HepG2 (cell line): ENCODE data around the gene TMEM185B. TPM values are rescaled to one million over a fixed set of nuclear protein-coding genes. Genes with fewer than 3 reads are reported as not detected.

ENCODE experiments used
- ATAC-seq: fragments of 200-7000 bp; cut with Tn5 transposase; 3 replicates; pipeline ENCODE4 v1.9.1; 2020; ENCODE audit warnings: mild to moderate bottlenecking, moderate library complexity
- BruUV-seq: library from RNA; stranded (reverse); fragments of 400-500 nt; replicated peaks from 2 replicates; lab custom pipeline; 2021; lab: Mats Ljungman, UMichigan
- CTCF ChIA-PET: fragments of 300-600 bp; formaldehyde crosslinking; extraction: SDS; loops from one replicate; lab custom pipeline; 2021; ENCODE audit warnings: low total read pairs, inconsistent platforms, low intra/inter-chr PET ratio; lab: Yijun Ruan, JAX
- POLR2A ChIA-PET: fragments of 350-600 bp; sonication (Branson Sonifier 250); formaldehyde crosslinking; loops from one replicate; lab custom pipeline; 2020; ENCODE audit warnings: antibody characterized with exemption, inconsistent platforms; lab: Yijun Ruan, JAX
- DNase-seq: peaks from one replicate; pipeline ENCODE4 v3.0.0-alpha.2; 2015; ENCODE audit warnings: low spot score
- FAIRE-seq: peaks from 3 replicates; lab custom pipeline; 2011; peaks lifted over from hg19 to GRCh38; lab: Jason Lieb, UNC
- H2AFZ ChIP-seq: one replicate; pipeline ENCODE4 v1.6.1; 2011; ENCODE audit warnings: low read length, inconsistent platforms
- H3K27ac ChIP-seq: fragments of 300-600 bp; 3 replicates; pipeline ENCODE4 v1.8.0; 2011; ENCODE audit warnings: mixed run types, mild to moderate bottlenecking, mixed read lengths, low read length, inconsistent platforms; ENCODE audit not compliant: insufficient read depth; ENCODE audit errors: extremely low read length
- H3K27me3 ChIP-seq, 2 experiments: fragments of 200-600 bp in 1 of 2; 2 replicates in 1 of 2; 3 replicates in 1 of 2; pipeline versions ENCODE4 v1.6.0 to v1.8.0; 2011; ENCODE audit warnings: low read length in 2 of 2, mild to moderate bottlenecking in 2 of 2, moderate library complexity in 2 of 2, inconsistent platforms in 1 of 2; ENCODE audit not compliant: insufficient read depth in 2 of 2, control insufficient read depth in 1 of 2
- H3K36me3 ChIP-seq, 2 experiments: fragments of 200-600 bp in 1 of 2; replicated peaks in 1 of 2; 2 replicates in 1 of 2; 3 replicates in 1 of 2; pipeline versions ENCODE4 v1.5.1 to v1.8.0; 2011; ENCODE audit warnings: low read length in 2 of 2, inconsistent platforms in 1 of 2; ENCODE audit not compliant: insufficient read depth in 2 of 2, control insufficient read depth in 1 of 2
- H3K4me1 ChIP-seq: 2 replicates; pipeline ENCODE4 v1.5.1; 2012; ENCODE audit warnings: low read length, inconsistent platforms; ENCODE audit not compliant: insufficient read depth
- H3K4me2 ChIP-seq: 2 replicates; pipeline ENCODE4 v1.6.0; 2011; ENCODE audit warnings: low read depth, low read length, inconsistent platforms
- H3K4me3 ChIP-seq, 3 experiments: fragments of 200-600 bp in 1 of 3; sonication (generic), shearing (Covaris generic) in 1 of 3; replicated peaks in 1 of 3; 2 replicates each; pipeline ENCODE4 v1.5.1; 2011 to 2016; ENCODE audit warnings: low read length in 3 of 3, inconsistent platforms in 2 of 3, low read depth in 2 of 3, mild to moderate bottlenecking in 2 of 3, control low read depth in 1 of 3, mixed read lengths in 1 of 3; ENCODE audit not compliant: insufficient read depth in 1 of 3
- H3K79me2 ChIP-seq: one replicate; pipeline ENCODE4 v1.6.1; 2011; ENCODE audit warnings: low read length, inconsistent platforms; ENCODE audit not compliant: insufficient read depth
- H3K9ac ChIP-seq: 2 replicates; pipeline ENCODE4 v1.6.0; 2011; ENCODE audit warnings: mild to moderate bottlenecking, low read depth, low read length, inconsistent platforms; ENCODE audit not compliant: insufficient read depth
- H3K9me3 ChIP-seq: 2 replicates; pipeline ENCODE4 v1.5.1; 2012; ENCODE audit warnings: mild to moderate bottlenecking, low read length
- H4K20me1 ChIP-seq: 2 replicates; pipeline ENCODE4 v1.6.0; 2011; ENCODE audit warnings: inconsistent platforms, mild to moderate bottlenecking, low read length, moderate library complexity; ENCODE audit not compliant: insufficient read depth
- HOXA9 ChIP-seq: sonication (generic); formaldehyde crosslinking; IDR thresholded peaks from 2 replicates; pipeline ENCODE4 v1.8.1; 2022; ENCODE audit warnings: missing genetic modification reagents, mild to moderate bottlenecking, moderate library complexity, borderline replicate concordance
- ZBTB38 ChIP-seq: sonication (generic); formaldehyde crosslinking; IDR thresholded peaks from 2 replicates; pipeline ENCODE4 v1.5.1; 2020; ENCODE audit warnings: mild to moderate bottlenecking, missing genetic modification reagents
- ZNF160 ChIP-seq: sonication (generic); formaldehyde crosslinking; IDR thresholded peaks from 2 replicates; pipeline ENCODE4 v1.8.0; 2022; ENCODE audit warnings: mild to moderate bottlenecking, inconsistent platforms, missing genetic modification reagents
- ZNF264 ChIP-seq: sonication (generic); formaldehyde crosslinking; IDR thresholded peaks from 2 replicates; pipeline ENCODE4 v1.4.0; 2020; ENCODE audit warnings: missing genetic modification reagents
- ZNF747 ChIP-seq: sonication (generic); formaldehyde crosslinking; IDR thresholded peaks from 2 replicates; pipeline ENCODE4 v1.8.1; 2023; ENCODE audit warnings: missing genetic modification reagents, mild to moderate bottlenecking, borderline replicate concordance
- ZNF770 ChIP-seq: sonication (generic); formaldehyde crosslinking; IDR thresholded peaks from 2 replicates; pipeline ENCODE4 v1.5.0; 2020; ENCODE audit warnings: mild to moderate bottlenecking, missing genetic modification reagents
- WGBS: methylation state at CpG from one replicate; pipeline ENCODE4 v1.1.6; 2017; ENCODE audit warnings: low lambda C conversion rate; 5-methylcytosine and 5-hydroxymethylcytosine counted together
- in situ Hi-C: cut with HindIII; loops from 2 replicates; pipeline ENCODE4 v1.10.0; 2017; ENCODE audit warnings: low pct_unique_long_range_greater_than_20kb; ENCODE audit not compliant: extremely low pct_ligation_motif_present
- intact Hi-C: fragments of 100-400 bp; cut with micrococcal nuclease; formaldehyde crosslinking; loops from one replicate; pipeline ENCODE4 v1.10.0; 2022; ENCODE audit not compliant: unreplicated experiment
- polyA plus RNA-seq, 8 experiments: library from polyadenylated mRNA; depleted of rRNA in 3 of 8; stranded (reverse) in 7 of 8; unstranded in 1 of 8; fragments of >200 nt; fragmentation: Illumina TruSeq in 4 of 8; extraction: Trizol in 4 of 8; gene quantifications; 2 replicates each; pipeline versions ENCODE4 v1.2.1 to v1.2.3, GENCODE V29; 2011 to 2016; ENCODE audit warnings: low read depth in 4 of 8, missing spikeins in 1 of 8, mixed read lengths in 1 of 8; ENCODE audit not compliant: insufficient read depth in 1 of 8
- total RNA-seq, 5 experiments: library from RNA; depleted of rRNA; stranded (reverse); fragments of >200 nt; fragmentation: Illumina TruSeq; extraction: Trizol; gene quantifications; 2 replicates each; pipeline ENCODE4 v1.2.3, GENCODE V29; 2016; ENCODE audit warnings: low read depth in 1 of 5

The TMEM185B gene
- total and polyA plus RNA-seq, 2 of the 13 experiments (the other 11 are each of a cell fraction or from before 2014, with no cell fraction given): 5.6 to 7.0 TPM

- Histone ChIP-seq H3K9ac (no peak overlapping the region), H3K4me1 (peaks cover 14% of the 10 kb centered on the region), H3K4me2 (no peak overlapping the region), H3K79me2 (peaks cover 24% of the 10 kb centered on the region), H3K27ac (no peak overlapping the region), H3K9me3 (peaks cover 5% of the 10 kb centered on the region; the same call in 1 of the 2 replicates), H4K20me1 (no peaks in the 10 kb centered on the region), H3K4me3 (no peak overlapping the region), H2AFZ (no peak overlapping the region), H3K27me3 (no peaks in the 10 kb centered on the region), H3K36me3 (no peaks in the 10 kb centered on the region)
- CTCF ChIA-PET: no interaction called here
- WGBS: 89% methylated on average over 10 of the region's 10 CpGs
- intact Hi-C loops: no loop called here
- TF ChIP-seq ZNF160 (CRISPR knock-in tag) (no peak), ZBTB38 (CRISPR knock-in tag) (no peak), HOXA9 (CRISPR knock-in tag) (no peak), ZNF770 (CRISPR knock-in tag) (0 out of 2 replicates have a peak, but pooled peaks have one; percentile 32), ZNF264 (CRISPR knock-in tag) (no peak), ZNF747 (CRISPR knock-in tag) (no peak)
- in situ Hi-C loops: no loop called here
- FAIRE-seq (no peak), ATAC-seq (no peak), DNase-seq (no peak)
- no TSS peak for BruUV-seq
- POLR2A ChIA-PET: no interaction called here
Observed at GRCh38 chr2:120262761-120263428, 39.7 kb upstream of the TMEM185B start.
